B cell (primary cell): Measurements from ENCODE around the gene EHMT2. TPM values are rescaled to one million over a fixed set of nuclear protein-coding genes. Genes with fewer than 3 reads are reported as not detected.

Experiments used
- ATAC-seq: fragments of 200-7000 bp; cut with Tn5 transposase; one replicate; pipeline ENCODE4 v1.10.0; 2021; ENCODE audit warnings: low read depth, mild to moderate bottlenecking, moderate number of reproducible peaks, moderate library complexity
- CTCF ChIA-PET: fragments of 350-600 bp; sonication (Branson Sonifier 250); formaldehyde crosslinking; loops from one replicate; lab custom pipeline; 2021; ENCODE audit warnings: antibody characterized with exemption, inconsistent platforms; lab: Charles Lee
- POLR2A ChIA-PET: fragments of 350-600 bp; sonication (Branson Sonifier 250); formaldehyde crosslinking; loops from one replicate; lab custom pipeline; 2021; ENCODE audit warnings: antibody characterized with exemption; lab: Charles Lee
- DNase-seq: peaks from one replicate; pipeline ENCODE4 v3.0.0; 2013
- H2AFZ ChIP-seq: 2 replicates; pipeline ENCODE4 v1.6.1; 2012; ENCODE audit warnings: mild to moderate bottlenecking, low read depth, low read length; ENCODE audit not compliant: insufficient read depth, poor library complexity, severe bottlenecking
- H3K27ac ChIP-seq, 2 donors: 1 replicate in 1 of 2; 2 replicates in 1 of 2; pipeline ENCODE4 v1.5.1; 2012 to 2013; ENCODE audit warnings: low read length in 2 of 2, mild to moderate bottlenecking in 2 of 2, moderate library complexity in 1 of 2
- H3K27me3 ChIP-seq, 4 experiments: fragments of 200-600 bp in 1 of 4; sonication (generic) in 1 of 4; replicated peaks in 1 of 4; 1 replicate in 2 of 4; 2 replicates in 2 of 4; pipeline versions ENCODE4 v1.6.1 to v1.7.0; 2013 to 2016; ENCODE audit warnings: low read length in 3 of 4, mild to moderate bottlenecking in 2 of 4, mixed read lengths in 1 of 4, moderate library complexity in 1 of 4; ENCODE audit not compliant: insufficient read depth in 4 of 4, control insufficient read depth in 3 of 4; ENCODE audit errors: control extremely low read depth in 1 of 4
- H3K36me3 ChIP-seq, 2 experiments: replicated peaks in 1 of 2; 1 replicate in 1 of 2; 2 replicates in 1 of 2; pipeline versions ENCODE4 v1.6.1 to v1.7.1; 2013; ENCODE audit warnings: low read length in 1 of 2; ENCODE audit not compliant: insufficient read depth in 2 of 2, control insufficient read depth in 1 of 2; ENCODE audit errors: control extremely low read depth in 1 of 2, extremely low read depth in 1 of 2
- H3K4me1 ChIP-seq, 2 donors: fragments of 200-600 bp in 1 of 2; sonication (generic) in 1 of 2; 1 replicate in 1 of 2; 2 replicates in 1 of 2; pipeline versions ENCODE4 v1.5.1 to v1.6.1; 2013 to 2017; ENCODE audit warnings: low read length in 2 of 2; ENCODE audit not compliant: control insufficient read depth in 2 of 2, insufficient read depth in 2 of 2
- H3K4me2 ChIP-seq: replicated peaks from 2 replicates; pipeline ENCODE3; 2012; ENCODE audit warnings: mild to moderate bottlenecking, low read depth, low read length; ENCODE audit not compliant: poor library complexity, severe bottlenecking
- H3K4me3 ChIP-seq, 5 experiments: fragments of 200-600 bp in 1 of 5; sonication (generic) in 1 of 5; 1 replicate in 3 of 5; 2 replicates in 2 of 5; pipeline versions ENCODE4 v1.5.1 to v1.7.0; 2011 to 2016; ENCODE audit warnings: low read length in 4 of 5, mild to moderate bottlenecking in 4 of 5, low read depth in 2 of 5, control low read depth in 1 of 5, moderate library complexity in 1 of 5; ENCODE audit not compliant: insufficient read depth in 1 of 5; ENCODE audit errors: control extremely low read depth in 1 of 5, extremely low read depth in 1 of 5
- H3K79me2 ChIP-seq: fragments of 200-600 bp; sonication (generic); one replicate; pipeline ENCODE4 v1.6.0; 2016; ENCODE audit warnings: low read length; ENCODE audit not compliant: control insufficient read depth, insufficient read depth
- H3K9ac ChIP-seq: fragments of 200-600 bp; sonication (generic); 2 replicates; pipeline ENCODE4 v1.6.1; 2017; ENCODE audit warnings: mild to moderate bottlenecking, low read length, moderate library complexity
- H3K9me3 ChIP-seq, 3 donors: one replicate each; pipeline versions ENCODE4 v1.6.1 to v1.7.1; 2013; ENCODE audit warnings: low read length in 2 of 3; ENCODE audit not compliant: control insufficient read depth in 2 of 3, insufficient read depth in 1 of 3; ENCODE audit errors: control extremely low read depth in 1 of 3
- H4K20me1 ChIP-seq: 2 replicates; pipeline ENCODE4 v1.6.0; 2012; ENCODE audit warnings: mild to moderate bottlenecking, low read length; ENCODE audit not compliant: insufficient read depth, control insufficient read depth, poor library complexity, severe bottlenecking
- H3K27ac Mint-ChIP-seq: one replicate; pipeline ENCODE4 v1.8.0; 2021; ENCODE audit warnings: mixed read lengths
- H3K27me3 Mint-ChIP-seq: one replicate; pipeline ENCODE4 v1.8.0; 2021; ENCODE audit warnings: mixed read lengths
- H3K4me1 Mint-ChIP-seq: one replicate; pipeline ENCODE4 v1.8.0; 2021; ENCODE audit warnings: mixed read lengths
- H3K4me3 Mint-ChIP-seq: one replicate; pipeline ENCODE4 v1.8.0; 2021; ENCODE audit warnings: mixed read lengths
- H3K9me3 Mint-ChIP-seq: one replicate; pipeline ENCODE4 v1.8.0; 2022; ENCODE audit warnings: mixed read lengths; ENCODE audit not compliant: insufficient read depth
- EZH2 ChIP-seq: IDR thresholded peaks from 2 replicates; pipeline ENCODE4 v1.6.1; 2012; ENCODE audit warnings: borderline replicate concordance, low read depth, mild to moderate bottlenecking, moderate library complexity, low read length; ENCODE audit not compliant: insufficient read depth, poor library complexity, severe bottlenecking
- WGBS: methylation state at CpG from one replicate; pipeline ENCODE4 v1.1.5; 2013; ENCODE audit warnings: missing lambda C conversion rate; ENCODE audit not compliant: insufficient coverage; 5-methylcytosine and 5-hydroxymethylcytosine counted together
- intact Hi-C: fragments of 100-400 bp; cut with micrococcal nuclease; formaldehyde crosslinking; loops from one replicate; pipeline ENCODE4 v1.10.0; 2022
- polyA plus RNA-seq: library from polyadenylated mRNA; depleted of rRNA; stranded (reverse); fragments of >200 nt; gene quantifications from 2 replicates; pipeline ENCODE4 v1.2.3, GENCODE V29; 2012
- total RNA-seq, 2 donors: library from RNA; stranded (reverse); fragments of 120-200 nt in 1 of 2; gene quantifications; 1 replicate in 1 of 2; 2 replicates in 1 of 2; pipeline versions ENCODE4 v1.2.3 to v1.2.4, GENCODE V29; 2013 to 2022
- TF ChIP-seq, protein P1 (sequence below): fragments of 200-600 bp; IDR thresholded peaks from one replicate; pipeline ENCODE4 v1.8.0; 2022; ENCODE audit warnings: antibody characterized with exemption, mild to moderate bottlenecking

Gene EHMT2
- total and polyA plus RNA-seq, 2 donors (not counting 1 experiment from before 2014, with no cell fraction given), result 86.1 to 108 TPM

- Mint-ChIP-seq H3K27me3 (no peaks in the 10 kb centered on the region), H3K9me3 (no peaks in the 10 kb centered on the region), H3K4me3 (no peak overlapping the region), H3K27ac (no peak overlapping the region), H3K4me1 (no peaks in the 10 kb centered on the region)
- Histone ChIP-seq H3K27ac (no peak overlapping the region), H3K79me2 (no peaks in the 10 kb centered on the region), H3K4me1 (no peaks in the 10 kb centered on the region), H3K9me3 (peaks cover 0 to 4% (median 0%) of the 10 kb centered on the region in 3 donors), H3K36me3 (no peaks in the 10 kb centered on the region), H4K20me1 (no peaks in the 10 kb centered on the region), H3K27me3 (no peaks in the 10 kb centered on the region), H2AFZ (no peak overlapping the region), H3K4me3 (no peak overlapping the region), H3K9ac (no peak overlapping the region), H3K4me2 (no peak overlapping the region)
- DNase-seq, result no peak
- TF ChIP-seq EZH2, result no peak
- TF ChIP-seq, protein P1, sequence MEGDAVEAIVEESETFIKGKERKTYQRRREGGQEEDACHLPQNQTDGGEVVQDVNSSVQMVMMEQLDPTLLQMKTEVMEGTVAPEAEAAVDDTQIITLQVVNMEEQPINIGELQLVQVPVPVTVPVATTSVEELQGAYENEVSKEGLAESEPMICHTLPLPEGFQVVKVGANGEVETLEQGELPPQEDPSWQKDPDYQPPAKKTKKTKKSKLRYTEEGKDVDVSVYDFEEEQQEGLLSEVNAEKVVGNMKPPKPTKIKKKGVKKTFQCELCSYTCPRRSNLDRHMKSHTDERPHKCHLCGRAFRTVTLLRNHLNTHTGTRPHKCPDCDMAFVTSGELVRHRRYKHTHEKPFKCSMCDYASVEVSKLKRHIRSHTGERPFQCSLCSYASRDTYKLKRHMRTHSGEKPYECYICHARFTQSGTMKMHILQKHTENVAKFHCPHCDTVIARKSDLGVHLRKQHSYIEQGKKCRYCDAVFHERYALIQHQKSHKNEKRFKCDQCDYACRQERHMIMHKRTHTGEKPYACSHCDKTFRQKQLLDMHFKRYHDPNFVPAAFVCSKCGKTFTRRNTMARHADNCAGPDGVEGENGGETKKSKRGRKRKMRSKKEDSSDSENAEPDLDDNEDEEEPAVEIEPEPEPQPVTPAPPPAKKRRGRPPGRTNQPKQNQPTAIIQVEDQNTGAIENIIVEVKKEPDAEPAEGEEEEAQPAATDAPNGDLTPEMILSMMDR, result no peak
- POLR2A ChIA-PET, result no interaction called here
- CTCF ChIA-PET, result no interaction called here
- no CpG with 5 or more reads among the region's 2 CpGs for WGBS
- intact Hi-C loops, result no loop called here
- ATAC-seq, result no peak
Observed at GRCh38 chr6:31851485-31851832, 46.0 kb downstream of the EHMT2 start.

DNA sequence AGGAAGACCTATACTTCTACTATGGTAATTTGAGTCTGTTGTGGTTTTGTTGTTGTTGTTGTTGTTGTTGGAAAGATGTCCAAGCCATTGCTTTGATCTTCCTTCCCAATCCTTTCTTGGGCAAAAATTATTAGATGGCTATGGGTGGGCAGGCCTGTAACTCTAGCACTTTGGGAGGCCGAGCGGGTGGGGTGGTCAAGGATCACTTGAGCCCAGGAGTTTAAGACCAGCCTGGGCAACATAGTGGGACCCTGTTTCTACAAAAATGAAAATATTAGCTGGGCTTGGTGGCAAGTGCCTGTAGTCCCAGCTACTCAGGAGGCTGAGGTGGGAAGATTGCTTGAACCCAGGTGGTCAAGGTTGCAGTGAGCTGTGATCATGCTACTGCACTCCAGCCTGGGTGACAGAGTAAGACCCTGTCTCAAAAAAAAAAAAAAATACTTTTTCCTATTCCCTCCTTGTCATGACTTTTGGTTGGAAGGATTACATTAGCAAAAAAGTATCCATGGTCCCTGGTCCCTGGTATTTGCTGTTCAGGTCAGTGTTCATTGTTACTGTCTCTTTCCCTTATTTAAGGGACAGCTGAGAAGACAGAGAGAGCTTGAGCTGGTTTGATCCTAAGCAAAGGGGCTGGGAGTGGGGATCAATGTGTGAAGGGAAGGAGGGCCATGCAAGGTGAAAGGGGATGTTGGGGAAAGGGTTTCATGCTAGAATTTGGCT lies 46.6 kb downstream of the EHMT2 start:
- Mint-ChIP-seq H3K27ac (no peak overlapping the region), H3K4me1 (no peaks in the 10 kb centered on the region), H3K9me3 (no peaks in the 10 kb centered on the region), H3K4me3 (no peak overlapping the region), H3K27me3 (no peaks in the 10 kb centered on the region)
- ATAC-seq, result no peak
- Histone ChIP-seq H3K4me1 (no peaks in the 10 kb centered on the region), H4K20me1 (no peaks in the 10 kb centered on the region), H3K9ac (no peak overlapping the region), H3K36me3 (no peaks in the 10 kb centered on the region), H3K4me2 (no peak overlapping the region), H3K27ac (no peak overlapping the region), H3K27me3 (no peaks in the 10 kb centered on the region), H3K9me3 (peaks cover 0 to 4% (median 0%) of the 10 kb centered on the region in 3 donors), H3K4me3 (no peak overlapping the region), H2AFZ (no peak overlapping the region), H3K79me2 (no peaks in the 10 kb centered on the region)
- intact Hi-C loops, result no loop called here
- POLR2A ChIA-PET, result interaction anchor here (0.8 kb wide), 1 partner anchor 139 kb away, joined by 7 read pairs; no protein-coding TSS in a partner anchor
- TF ChIP-seq, protein P1, result no peak
- no peak for TF ChIP-seq EZH2
- CTCF ChIA-PET, result no interaction called here
- no peak for DNase-seq
- WGBS, result 95% methylated on average over 2 of the region's 2 CpGs
